GM12878 (cell line): ENCODE results near the gene SOX9. TPM values are rescaled to one million over a fixed set of nuclear protein-coding genes. Genes with fewer than 3 reads are reported as not detected.

Source experiments
- ATAC-seq: fragments of 200-7000 bp; cut with Tn5 transposase; 3 replicates; pipeline ENCODE4 v1.9.1; 2020; ENCODE audit warnings: mild to moderate bottlenecking, moderate library complexity
- BruUV-seq: library from RNA; stranded (reverse); fragments of 400-500 nt; replicated peaks from 2 replicates; lab custom pipeline; 2021; lab: Mats Ljungman, UMichigan
- CTCF ChIA-PET: fragments of 300-600 bp; sonication (Branson Sonifier 250); formaldehyde crosslinking; extraction: SDS; loops from one replicate; lab custom pipeline; 2021; ENCODE audit warnings: inconsistent platforms; lab: Yijun Ruan, JAX
- POLR2A ChIA-PET: fragments of 350-600 bp; formaldehyde crosslinking; extraction: SDS; loops from one replicate; lab custom pipeline; 2021; ENCODE audit warnings: inconsistent platforms; lab: Charles Lee
- RAD21 ChIA-PET: fragments of 300-600 bp; sonication (Branson Sonifier 250); formaldehyde crosslinking; loops from one replicate; lab custom pipeline; 2023; ENCODE audit warnings: antibody characterized with exemption; ENCODE audit not compliant: unreplicated experiment; lab: Charles Lee
- SMC1A ChIA-PET: fragments of 300-600 bp; sonication (Branson Sonifier 250); formaldehyde crosslinking; loops from one replicate; lab custom pipeline; 2023; ENCODE audit not compliant: unreplicated experiment, uncharacterized antibody; lab: Charles Lee
- DNase-seq: peaks from one replicate; pipeline ENCODE4 v3.0.0-alpha.2; 2011; ENCODE audit warnings: low read depth, low spot score
- FAIRE-seq: peaks from 3 replicates; lab custom pipeline; 2011; peaks lifted over from hg19 to GRCh38; lab: Jason Lieb, UNC
- H2AFZ ChIP-seq: 2 replicates; pipeline ENCODE4 v1.6.0; 2011; ENCODE audit warnings: low read depth, low read length, control low read depth; ENCODE audit not compliant: control insufficient read depth
- H3K27ac ChIP-seq: 2 replicates; pipeline ENCODE4 v1.5.1; 2011; ENCODE audit warnings: control low read depth; ENCODE audit not compliant: control insufficient read depth, insufficient read depth
- H3K27me3 ChIP-seq, 2 experiments: replicated peaks in 1 of 2; 2 replicates each; pipeline versions ENCODE4 v1.6.0 to v1.6.1; 2011; ENCODE audit warnings: low read length in 1 of 2; ENCODE audit not compliant: control insufficient read depth in 2 of 2, insufficient read depth in 2 of 2
- H3K36me3 ChIP-seq, 2 experiments: 2 replicates each; pipeline ENCODE4 v1.5.1; 2011; ENCODE audit warnings: low read length in 1 of 2; ENCODE audit not compliant: control insufficient read depth in 2 of 2, insufficient read depth in 2 of 2
- H3K4me1 ChIP-seq: 2 replicates; pipeline ENCODE4 v1.6.1; 2011; ENCODE audit warnings: mild to moderate bottlenecking, low read length, moderate library complexity, mixed read lengths; ENCODE audit not compliant: control insufficient read depth, insufficient read depth
- H3K4me2 ChIP-seq: 2 replicates; pipeline ENCODE4 v1.6.0; 2011; ENCODE audit warnings: control low read depth; ENCODE audit not compliant: control insufficient read depth, insufficient read depth
- H3K4me3 ChIP-seq: fragments of 200-600 bp; sonication (generic); 2 replicates; pipeline ENCODE4 v1.5.1; 2016
- H3K79me2 ChIP-seq: 2 replicates; pipeline ENCODE4 v1.6.0; 2011; ENCODE audit warnings: low read length; ENCODE audit not compliant: control insufficient read depth, insufficient read depth
- H3K9ac ChIP-seq: 2 replicates; pipeline ENCODE4 v1.8.0; 2011; ENCODE audit warnings: low read length, control low read depth, mixed read lengths; ENCODE audit not compliant: control insufficient read depth, insufficient read depth
- H3K9me3 ChIP-seq: replicated peaks from 3 replicates; pipeline ENCODE4 v1.5.1; 2011; ENCODE audit warnings: mild to moderate bottlenecking, low read length; ENCODE audit not compliant: control insufficient read depth, insufficient read depth
- H4K20me1 ChIP-seq: 2 replicates; pipeline ENCODE4 v1.6.0; 2011; ENCODE audit not compliant: control insufficient read depth, insufficient read depth
- EED ChIP-seq: sonication (generic); IDR thresholded peaks from 2 replicates; pipeline ENCODE4 v1.6.1; 2016; ENCODE audit warnings: antibody characterized with exemption, low read depth
- SMAD1 ChIP-seq: fragments of 450-650 bp; IDR thresholded peaks from 2 replicates; pipeline ENCODE4 v1.6.1; 2018; ENCODE audit warnings: mild to moderate bottlenecking, low read depth; ENCODE audit not compliant: partially characterized antibody
- WGBS: methylation state at CpG from one replicate; pipeline ENCODE4 v1.1.6; 2016; ENCODE audit warnings: low lambda C conversion rate; ENCODE audit not compliant: insufficient replicate concordance, insufficient coverage; ENCODE audit errors: missing lambda C conversion rate; 5-methylcytosine and 5-hydroxymethylcytosine counted together
- in situ Hi-C: fragments of 300-500 bp; cut with MboI; formaldehyde crosslinking; loops from 9 replicates; pipeline ENCODE4 v1.14.3; 2018; ENCODE audit warnings: mixed read lengths
- intact Hi-C: fragments of 100-400 bp; cut with micrococcal nuclease; formaldehyde crosslinking; loops from one replicate; pipeline ENCODE4 v1.14.2; 2022; ENCODE audit not compliant: unreplicated experiment
- polyA plus RNA-seq, 11 experiments: library from polyadenylated mRNA; depleted of rRNA in 4 of 11; unstranded in 6 of 11; stranded (reverse) in 5 of 11; fragments of >200 nt; fragmentation: Nextera tagmentation in 4 of 11; fragmentation: Illumina TruSeq in 1 of 11; extraction: Ambion mirVana in 4 of 11; extraction: Trizol in 1 of 11; gene quantifications; 1 replicate in 1 of 11; 2 replicates in 10 of 11; pipeline versions ENCODE4 v1.2.1 to v1.2.3, GENCODE V29; 2011 to 2016; ENCODE audit warnings: inconsistent platforms in 2 of 11, missing spikeins in 2 of 11, low read depth in 1 of 11
- total RNA-seq, 4 experiments: library from RNA; depleted of rRNA in 3 of 4; stranded (reverse); fragments of >200 nt in 3 of 4; fragmentation: Illumina TruSeq in 1 of 4; extraction: Trizol in 1 of 4; gene quantifications; 2 replicates each; pipeline versions ENCODE4 v1.2.1 to v1.2.3, GENCODE V29; 2013 to 2021
- TF ChIP-seq, protein P1 (sequence below): fragments of 450-650 bp; IDR thresholded peaks from 2 replicates; pipeline ENCODE4 v1.6.1; 2017; ENCODE audit warnings: mild to moderate bottlenecking, low read depth, inconsistent platforms; ENCODE audit not compliant: poor library complexity, severe bottlenecking
- TF ChIP-seq, protein P2 (sequence below): IDR thresholded peaks from 2 replicates; pipeline ENCODE4 v1.6.1; 2011; ENCODE audit warnings: low read depth, low read length, improper control_type of control experiment, borderline replicate concordance
- TF ChIP-seq, protein P3 (sequence below): fragments of 450-650 bp; IDR thresholded peaks from 2 replicates; pipeline ENCODE4 v1.6.1; 2017; ENCODE audit warnings: mild to moderate bottlenecking, moderate library complexity
- TF ChIP-seq, protein P4 (sequence below): IDR thresholded peaks from 2 replicates; pipeline ENCODE4 v1.6.1; 2012; ENCODE audit warnings: low read depth, low read length, improper control_type of control experiment
- TF ChIP-seq, protein P5 (sequence below): fragments of 450-650 bp; IDR thresholded peaks from 2 replicates; pipeline ENCODE4 v1.6.1; 2017; ENCODE audit warnings: antibody characterized with exemption, mild to moderate bottlenecking, moderate library complexity
- TF ChIP-seq, protein P6 (sequence below): IDR thresholded peaks from 2 replicates; pipeline ENCODE4 v1.6.1; 2011; ENCODE audit warnings: low read depth, mild to moderate bottlenecking, low read length, moderate library complexity, borderline replicate concordance; ENCODE audit errors: extremely low read depth

Gene SOX9
- total and polyA plus RNA-seq, 10 of the 15 experiments (the other 5 are each of a cell fraction or from before 2014, with no cell fraction given) = 1.2 to 19.0 (median 5.5) TPM

DNA sequence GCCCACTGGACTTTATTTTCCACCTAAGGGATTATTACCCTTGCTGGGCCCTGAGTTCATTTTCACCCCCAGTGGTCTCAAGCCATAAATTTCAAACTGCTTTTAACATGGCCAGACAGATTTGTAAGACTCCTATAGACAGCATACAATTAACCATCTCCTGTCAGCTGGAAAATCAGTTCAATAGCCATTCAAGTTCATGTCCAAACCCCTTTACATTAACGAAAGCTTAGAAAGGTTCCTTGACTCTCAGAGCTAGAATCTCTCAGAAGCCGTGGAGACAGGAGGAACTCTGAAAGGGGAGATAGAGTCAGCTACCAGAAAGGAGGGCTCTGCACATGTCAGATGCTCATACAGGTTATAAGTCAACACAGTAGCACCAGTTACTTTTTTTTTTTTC, 23.3 kb downstream of the SOX9 start:
- no peak for DNase-seq
- Histone ChIP-seq H3K9me3 (no peaks in the 10 kb centered on the region), H3K4me3 (no peak overlapping the region), H4K20me1 (no peaks in the 10 kb centered on the region), H3K4me2 (no peak overlapping the region), H3K79me2 (no peaks in the 10 kb centered on the region), H3K9ac (no peak overlapping the region), H3K27me3 (no peaks in the 10 kb centered on the region), H2AFZ (no peak overlapping the region), H3K4me1 (no peaks in the 10 kb centered on the region), H3K27ac (no peak overlapping the region), H3K36me3 (no peaks in the 10 kb centered on the region)
- in situ Hi-C loops (no loop called here), intact Hi-C loops (no loop called here)
- POLR2A ChIA-PET = interaction anchor here (0.5 kb wide), 1 partner anchor 16 kb away, joined by 3 read pairs; no protein-coding TSS in a partner anchor
- 0% methylated on average over 2 of the region's 2 CpGs for WGBS
- SMC1A ChIA-PET = interaction anchor here (0.8 to 1.2 kb wide), 2 partner anchors 20 to 99 kb away, joined by 3 read pairs; no protein-coding TSS in a partner anchor
- RAD21 ChIA-PET = no interaction called here
- BruUV-seq = no TSS peak
- CTCF ChIA-PET = interaction anchor here (1.1 kb wide), 1 partner anchor 16 kb away, joined by 4 read pairs; no protein-coding TSS in a partner anchor
- ATAC-seq = no peak
- no peak for FAIRE-seq
- TF ChIP-seq, protein P1, sequence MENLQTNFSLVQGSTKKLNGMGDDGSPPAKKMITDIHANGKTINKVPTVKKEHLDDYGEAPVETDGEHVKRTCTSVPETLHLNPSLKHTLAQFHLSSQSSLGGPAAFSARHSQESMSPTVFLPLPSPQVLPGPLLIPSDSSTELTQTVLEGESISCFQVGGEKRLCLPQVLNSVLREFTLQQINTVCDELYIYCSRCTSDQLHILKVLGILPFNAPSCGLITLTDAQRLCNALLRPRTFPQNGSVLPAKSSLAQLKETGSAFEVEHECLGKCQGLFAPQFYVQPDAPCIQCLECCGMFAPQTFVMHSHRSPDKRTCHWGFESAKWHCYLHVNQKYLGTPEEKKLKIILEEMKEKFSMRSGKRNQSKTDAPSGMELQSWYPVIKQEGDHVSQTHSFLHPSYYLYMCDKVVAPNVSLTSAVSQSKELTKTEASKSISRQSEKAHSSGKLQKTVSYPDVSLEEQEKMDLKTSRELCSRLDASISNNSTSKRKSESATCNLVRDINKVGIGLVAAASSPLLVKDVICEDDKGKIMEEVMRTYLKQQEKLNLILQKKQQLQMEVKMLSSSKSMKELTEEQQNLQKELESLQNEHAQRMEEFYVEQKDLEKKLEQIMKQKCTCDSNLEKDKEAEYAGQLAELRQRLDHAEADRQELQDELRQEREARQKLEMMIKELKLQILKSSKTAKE = no peak
- TF ChIP-seq EED = no peak
- TF ChIP-seq SMAD1 = no peak
- TF ChIP-seq, protein P2, sequence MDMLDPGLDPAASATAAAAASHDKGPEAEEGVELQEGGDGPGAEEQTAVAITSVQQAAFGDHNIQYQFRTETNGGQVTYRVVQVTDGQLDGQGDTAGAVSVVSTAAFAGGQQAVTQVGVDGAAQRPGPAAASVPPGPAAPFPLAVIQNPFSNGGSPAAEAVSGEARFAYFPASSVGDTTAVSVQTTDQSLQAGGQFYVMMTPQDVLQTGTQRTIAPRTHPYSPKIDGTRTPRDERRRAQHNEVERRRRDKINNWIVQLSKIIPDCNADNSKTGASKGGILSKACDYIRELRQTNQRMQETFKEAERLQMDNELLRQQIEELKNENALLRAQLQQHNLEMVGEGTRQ = no peak
- TF ChIP-seq, protein P3, sequence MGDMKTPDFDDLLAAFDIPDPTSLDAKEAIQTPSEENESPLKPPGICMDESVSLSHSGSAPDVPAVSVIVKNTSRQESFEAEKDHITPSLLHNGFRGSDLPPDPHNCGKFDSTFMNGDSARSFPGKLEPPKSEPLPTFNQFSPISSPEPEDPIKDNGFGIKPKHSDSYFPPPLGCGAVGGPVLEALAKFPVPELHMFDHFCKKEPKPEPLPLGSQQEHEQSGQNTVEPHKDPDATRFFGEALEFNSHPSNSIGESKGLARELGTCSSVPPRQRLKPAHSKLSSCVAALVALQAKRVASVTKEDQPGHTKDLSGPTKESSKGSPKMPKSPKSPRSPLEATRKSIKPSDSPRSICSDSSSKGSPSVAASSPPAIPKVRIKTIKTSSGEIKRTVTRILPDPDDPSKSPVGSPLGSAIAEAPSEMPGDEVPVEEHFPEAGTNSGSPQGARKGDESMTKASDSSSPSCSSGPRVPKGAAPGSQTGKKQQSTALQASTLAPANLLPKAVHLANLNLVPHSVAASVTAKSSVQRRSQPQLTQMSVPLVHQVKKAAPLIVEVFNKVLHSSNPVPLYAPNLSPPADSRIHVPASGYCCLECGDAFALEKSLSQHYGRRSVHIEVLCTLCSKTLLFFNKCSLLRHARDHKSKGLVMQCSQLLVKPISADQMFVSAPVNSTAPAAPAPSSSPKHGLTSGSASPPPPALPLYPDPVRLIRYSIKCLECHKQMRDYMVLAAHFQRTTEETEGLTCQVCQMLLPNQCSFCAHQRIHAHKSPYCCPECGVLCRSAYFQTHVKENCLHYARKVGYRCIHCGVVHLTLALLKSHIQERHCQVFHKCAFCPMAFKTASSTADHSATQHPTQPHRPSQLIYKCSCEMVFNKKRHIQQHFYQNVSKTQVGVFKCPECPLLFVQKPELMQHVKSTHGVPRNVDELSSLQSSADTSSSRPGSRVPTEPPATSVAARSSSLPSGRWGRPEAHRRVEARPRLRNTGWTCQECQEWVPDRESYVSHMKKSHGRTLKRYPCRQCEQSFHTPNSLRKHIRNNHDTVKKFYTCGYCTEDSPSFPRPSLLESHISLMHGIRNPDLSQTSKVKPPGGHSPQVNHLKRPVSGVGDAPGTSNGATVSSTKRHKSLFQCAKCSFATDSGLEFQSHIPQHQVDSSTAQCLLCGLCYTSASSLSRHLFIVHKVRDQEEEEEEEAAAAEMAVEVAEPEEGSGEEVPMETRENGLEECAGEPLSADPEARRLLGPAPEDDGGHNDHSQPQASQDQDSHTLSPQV = no peak
- TF ChIP-seq, protein P4, sequence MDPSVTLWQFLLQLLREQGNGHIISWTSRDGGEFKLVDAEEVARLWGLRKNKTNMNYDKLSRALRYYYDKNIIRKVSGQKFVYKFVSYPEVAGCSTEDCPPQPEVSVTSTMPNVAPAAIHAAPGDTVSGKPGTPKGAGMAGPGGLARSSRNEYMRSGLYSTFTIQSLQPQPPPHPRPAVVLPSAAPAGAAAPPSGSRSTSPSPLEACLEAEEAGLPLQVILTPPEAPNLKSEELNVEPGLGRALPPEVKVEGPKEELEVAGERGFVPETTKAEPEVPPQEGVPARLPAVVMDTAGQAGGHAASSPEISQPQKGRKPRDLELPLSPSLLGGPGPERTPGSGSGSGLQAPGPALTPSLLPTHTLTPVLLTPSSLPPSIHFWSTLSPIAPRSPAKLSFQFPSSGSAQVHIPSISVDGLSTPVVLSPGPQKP = no peak
- TF ChIP-seq, protein P5, sequence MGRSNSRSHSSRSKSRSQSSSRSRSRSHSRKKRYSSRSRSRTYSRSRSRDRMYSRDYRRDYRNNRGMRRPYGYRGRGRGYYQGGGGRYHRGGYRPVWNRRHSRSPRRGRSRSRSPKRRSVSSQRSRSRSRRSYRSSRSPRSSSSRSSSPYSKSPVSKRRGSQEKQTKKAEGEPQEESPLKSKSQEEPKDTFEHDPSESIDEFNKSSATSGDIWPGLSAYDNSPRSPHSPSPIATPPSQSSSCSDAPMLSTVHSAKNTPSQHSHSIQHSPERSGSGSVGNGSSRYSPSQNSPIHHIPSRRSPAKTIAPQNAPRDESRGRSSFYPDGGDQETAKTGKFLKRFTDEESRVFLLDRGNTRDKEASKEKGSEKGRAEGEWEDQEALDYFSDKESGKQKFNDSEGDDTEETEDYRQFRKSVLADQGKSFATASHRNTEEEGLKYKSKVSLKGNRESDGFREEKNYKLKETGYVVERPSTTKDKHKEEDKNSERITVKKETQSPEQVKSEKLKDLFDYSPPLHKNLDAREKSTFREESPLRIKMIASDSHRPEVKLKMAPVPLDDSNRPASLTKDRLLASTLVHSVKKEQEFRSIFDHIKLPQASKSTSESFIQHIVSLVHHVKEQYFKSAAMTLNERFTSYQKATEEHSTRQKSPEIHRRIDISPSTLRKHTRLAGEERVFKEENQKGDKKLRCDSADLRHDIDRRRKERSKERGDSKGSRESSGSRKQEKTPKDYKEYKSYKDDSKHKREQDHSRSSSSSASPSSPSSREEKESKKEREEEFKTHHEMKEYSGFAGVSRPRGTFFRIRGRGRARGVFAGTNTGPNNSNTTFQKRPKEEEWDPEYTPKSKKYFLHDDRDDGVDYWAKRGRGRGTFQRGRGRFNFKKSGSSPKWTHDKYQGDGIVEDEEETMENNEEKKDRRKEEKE = no peak
- TF ChIP-seq, protein P6, sequence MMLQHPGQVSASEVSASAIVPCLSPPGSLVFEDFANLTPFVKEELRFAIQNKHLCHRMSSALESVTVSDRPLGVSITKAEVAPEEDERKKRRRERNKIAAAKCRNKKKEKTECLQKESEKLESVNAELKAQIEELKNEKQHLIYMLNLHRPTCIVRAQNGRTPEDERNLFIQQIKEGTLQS = no peak
